Naive thymus-derived CD4-positive, alpha-beta T cell (primary cell): ENCODE results near the gene NEUROG2. TPM values are rescaled to one million over a fixed set of nuclear protein-coding genes. Genes with fewer than 3 reads are reported as not detected.

Source experiments
- ATAC-seq: fragments of 150-1000 bp; cut with Tn5 transposase; 2 replicates; pipeline ENCODE4 v1.10.0; 2021; ENCODE audit warnings: mild to moderate bottlenecking, moderate library complexity
- CTCF ChIA-PET: fragments of 350-600 bp; sonication (Branson Sonifier 250); formaldehyde crosslinking; loops from one replicate; lab custom pipeline; 2021; ENCODE audit warnings: antibody characterized with exemption; lab: Charles Lee
- POLR2A ChIA-PET: fragments of 350-600 bp; sonication (Branson Sonifier 250); formaldehyde crosslinking; loops from one replicate; lab custom pipeline; 2021; ENCODE audit warnings: antibody characterized with exemption, inconsistent platforms; lab: Charles Lee
- DNase-seq, 9 donors: peaks; one replicate each; pipeline versions ENCODE4 v3.0.0 to v3.0.0-alpha.2; 2020 to 2022; ENCODE audit warnings: mixed read lengths in 1 of 9
- H3K27ac ChIP-seq: one replicate; pipeline ENCODE4 v1.7.0; 2013; ENCODE audit warnings: mild to moderate bottlenecking, low read depth, low read length, moderate library complexity
- H3K27me3 ChIP-seq, 2 donors: one replicate each; pipeline ENCODE4 v1.7.0; 2013; ENCODE audit warnings: low read length in 2 of 2, mild to moderate bottlenecking in 2 of 2, moderate library complexity in 2 of 2; ENCODE audit not compliant: control insufficient read depth in 2 of 2, insufficient read depth in 2 of 2
- H3K36me3 ChIP-seq, 3 experiments: 1 replicate in 2 of 3; 2 replicates in 1 of 3; pipeline ENCODE4 v1.7.0; 2013; ENCODE audit warnings: low read length in 3 of 3, mild to moderate bottlenecking in 3 of 3, moderate library complexity in 1 of 3; ENCODE audit not compliant: insufficient read depth in 3 of 3, control insufficient read depth in 2 of 3
- H3K4me1 ChIP-seq, 2 donors: one replicate each; pipeline ENCODE4 v1.7.0; 2013; ENCODE audit warnings: low read length in 2 of 2, mild to moderate bottlenecking in 2 of 2, moderate library complexity in 1 of 2; ENCODE audit not compliant: control insufficient read depth in 2 of 2, insufficient read depth in 2 of 2
- H3K4me3 ChIP-seq: 2 replicates; pipeline ENCODE4 v1.7.0; 2013; ENCODE audit warnings: mild to moderate bottlenecking, low read length
- H3K9me3 ChIP-seq, 3 experiments: 1 replicate in 2 of 3; 2 replicates in 1 of 3; pipeline ENCODE4 v1.7.0; 2013; ENCODE audit warnings: low read length in 3 of 3; ENCODE audit not compliant: control insufficient read depth in 2 of 3
- H3K27ac Mint-ChIP-seq, 9 donors: one replicate each; pipeline ENCODE4 v1.8.0; 2020 to 2022; ENCODE audit warnings: mixed read lengths in 9 of 9, mild to moderate bottlenecking in 8 of 9, moderate library complexity in 5 of 9, inconsistent platforms in 2 of 9
- H3K27me3 Mint-ChIP-seq, 5 donors: one replicate each; pipeline ENCODE4 v1.8.0; 2021 to 2022; ENCODE audit warnings: mixed read lengths in 5 of 5, mild to moderate bottlenecking in 1 of 5
- H3K36me3 Mint-ChIP-seq, 5 donors: one replicate each; pipeline ENCODE4 v1.8.0; 2020 to 2022; ENCODE audit warnings: mixed read lengths in 5 of 5, mild to moderate bottlenecking in 3 of 5, inconsistent platforms in 1 of 5
- H3K4me1 Mint-ChIP-seq, 7 donors: one replicate each; pipeline ENCODE4 v1.8.0; 2020 to 2022; ENCODE audit warnings: mixed read lengths in 7 of 7, mild to moderate bottlenecking in 3 of 7, inconsistent platforms in 1 of 7
- H3K4me3 Mint-ChIP-seq, 10 donors: one replicate each; pipeline ENCODE4 v1.8.0; 2020 to 2022; ENCODE audit warnings: mild to moderate bottlenecking in 10 of 10, mixed read lengths in 10 of 10, moderate library complexity in 6 of 10, inconsistent platforms in 2 of 10
- H3K9me3 Mint-ChIP-seq, 11 donors: one replicate each; pipeline ENCODE4 v1.8.0; 2020 to 2022; ENCODE audit warnings: mixed read lengths in 11 of 11, mild to moderate bottlenecking in 4 of 11, inconsistent platforms in 1 of 11, moderate library complexity in 1 of 11
- intact Hi-C, 2 donors: fragments of 100-400 bp; cut with micrococcal nuclease; formaldehyde crosslinking; loops; one replicate each; pipeline ENCODE4 v1.15.1; 2023
- polyA plus RNA-seq, 2 donors: library from polyadenylated mRNA; unstranded; fragments of 300-500 nt; fragmentation: Illumina TruSeq; gene quantifications; one replicate each; pipeline ENCODE4 v1.2.3, GENCODE V29; 2021
- total RNA-seq, 6 experiments: library from RNA in 5 of 6; stranded (reverse) in 5 of 6; gene quantifications; 1 replicate in 5 of 6; 2 replicates in 1 of 6; pipeline ENCODE4 v1.2.3 and lab custom pipeline; 2021 to 2026

NEUROG2 gene
- total RNA-seq = under 1 TPM in 1 of 5 experiments, not detected in 4; 0.10 TPM
- polyA plus RNA-seq = not detected
- total RNA-seq (lab: John Stamatoyannopoulos, UW) = not detected

- Mint-ChIP-seq H3K27me3 (peaks cover 92 to 100% (median 95%) of the 10 kb centered on the region in 5 donors), H3K36me3 (peaks cover 0 to 13% (median 9%) of the 10 kb centered on the region in 5 donors), H3K4me3 (peak within 1 kb of the TSS; percentile 85 to 99 (median 92)), H3K9me3 (peaks cover 0 to 45% (median 16%) of the 10 kb centered on the region in 11 donors), H3K4me1 (peaks cover 38 to 70% (median 62%) of the 10 kb centered on the region in 7 donors), H3K27ac (peak within 1 kb of the TSS in 4 of 9 donors; percentile 38 to 86 (median 66))
- Histone ChIP-seq H3K4me1 (peaks cover 12 to 40% of the 10 kb centered on the region in 2 donors), H3K27ac (no peak within 1 kb of the TSS), H3K4me3 (peak within 1 kb of the TSS; percentile 63), H3K36me3 (no peaks in the 10 kb centered on the region), H3K9me3 (peaks cover 0 to 6% (median 4%) of the 10 kb centered on the region in 3 experiments), H3K27me3 (peaks cover 16 to 69% of the 10 kb centered on the region in 2 donors)
- intact Hi-C loops = loop anchor here in 1 of 2 donors (2.0 kb wide), 2 partner anchors 121 to 1885 kb away; partner anchors contain the start of genes LARP7 and ZGRF1
- POLR2A ChIA-PET = interaction anchor here (0.6 kb wide), 2 partner anchors 402 to 1306 kb away, joined by 3 read pairs; no protein-coding TSS in a partner anchor
- no peak for DNase-seq
- CTCF ChIA-PET = interaction anchor here (0.7 kb wide), 1 partner anchor 1291 kb away, joined by 9 read pairs; no protein-coding TSS in a partner anchor
- ATAC-seq = no peak
Observed at GRCh38 chr4:112516066-112516470, at the start of gene NEUROG2. Gene NEUROG2 (minus strand): TSS chr4:112516180. CDS start chr4:112515475, 705 bp downstream.

- Mint-ChIP-seq H3K36me3 (peaks cover 0 to 32% (median 21%) of the 10 kb centered on the region in 5 donors), H3K9me3 (peaks cover 0 to 2% (median 0%) of the 10 kb centered on the region in 11 donors), H3K27me3 (no peaks in the 10 kb centered on the region), H3K4me1 (peaks cover 0 to 5% (median 0%) of the 10 kb centered on the region in 7 donors), H3K4me3 (no peak overlapping the region), H3K27ac (no peak overlapping the region)
- ChIA-PET CTCF (no interaction called here), POLR2A (no interaction called here)
- Histone ChIP-seq H3K9me3 (no peaks in the 10 kb centered on the region), H3K4me3 (no peak overlapping the region), H3K27ac (no peak overlapping the region), H3K36me3 (no peaks in the 10 kb centered on the region), H3K27me3 (no peaks in the 10 kb centered on the region), H3K4me1 (no peaks in the 10 kb centered on the region)
- intact Hi-C loops = loop anchor here in 1 of 2 donors (10.0 kb wide), 1 partner anchor 50 kb away; no protein-coding TSS in a partner anchor
- no peak for ATAC-seq
- no peak for DNase-seq
Observed at GRCh38 chr4:112564706-112565270, 48.8 kb upstream of the NEUROG2 start.

- Mint-ChIP-seq H3K4me3 (no peak overlapping the region), H3K27me3 (no peaks in the 10 kb centered on the region), H3K27ac (no peak overlapping the region), H3K9me3 (peaks cover 0 to 4% (median 0%) of the 10 kb centered on the region in 11 donors), H3K4me1 (peaks cover 0 to 8% (median 0%) of the 10 kb centered on the region in 7 donors), H3K36me3 (peaks cover 0 to 33% (median 26%) of the 10 kb centered on the region in 5 donors)
- POLR2A ChIA-PET = no interaction called here
- H3K4me3 ChIP-seq = no peak overlapping the region
- intact Hi-C loops = loop anchor here in 1 of 2 donors (10.0 kb wide), 1 partner anchor 51 kb away; no protein-coding TSS in a partner anchor
- CTCF ChIA-PET = no interaction called here
- no peak for DNase-seq
- no peak overlapping the region for H3K27ac ChIP-seq
- H3K36me3 ChIP-seq = no peaks in the 10 kb centered on the region
- ATAC-seq = no peak
- no peaks in the 10 kb centered on the region for H3K27me3 ChIP-seq
- no peaks in the 10 kb centered on the region for H3K9me3 ChIP-seq
- H3K4me1 ChIP-seq = no peaks in the 10 kb centered on the region
Observed at GRCh38 chr4:112563431-112564200, 47.6 kb upstream of the NEUROG2 start.

- H3K9me3 Mint-ChIP-seq = peaks cover 0 to 4% (median 0%) of the 10 kb centered on the region in 11 donors
- H3K9me3 ChIP-seq = no peaks in the 10 kb centered on the region
- H3K4me3 ChIP-seq = no peak overlapping the region
- intact Hi-C loops = loop anchor here in 1 of 2 donors (10.0 kb wide), 1 partner anchor 52 kb away; no protein-coding TSS in a partner anchor
- no peaks in the 10 kb centered on the region for H3K27me3 Mint-ChIP-seq
- ChIA-PET CTCF (no interaction called here), POLR2A (no interaction called here)
- H3K4me1 Mint-ChIP-seq = peaks cover 0 to 8% (median 0%) of the 10 kb centered on the region in 7 donors
- DNase-seq (no peak), ATAC-seq (no peak)
- no peak overlapping the region for H3K27ac ChIP-seq
- no peaks in the 10 kb centered on the region for H3K36me3 ChIP-seq
- H3K4me1 ChIP-seq = no peaks in the 10 kb centered on the region
- H3K27me3 ChIP-seq = no peaks in the 10 kb centered on the region
- no peak overlapping the region for H3K4me3 Mint-ChIP-seq
- no peak overlapping the region for H3K27ac Mint-ChIP-seq
- H3K36me3 Mint-ChIP-seq = peaks cover 0 to 35% (median 27%) of the 10 kb centered on the region in 5 donors
Observed at GRCh38 chr4:112562254-112562879, 46.4 kb upstream of the NEUROG2 start.

- Mint-ChIP-seq H3K4me3 (no peak overlapping the region), H3K27me3 (no peaks in the 10 kb centered on the region), H3K9me3 (peaks cover 0 to 4% (median 0%) of the 10 kb centered on the region in 11 donors), H3K4me1 (peaks cover 0 to 8% (median 0%) of the 10 kb centered on the region in 7 donors), H3K36me3 (peaks cover 0 to 30% (median 18%) of the 10 kb centered on the region in 5 donors), H3K27ac (no peak overlapping the region)
- ChIA-PET POLR2A (interaction anchor here (0.5 to 0.8 kb wide), 2 partner anchors 64 to 144 kb away, joined by 3 to 4 read pairs; no protein-coding TSS in a partner anchor), CTCF (interaction anchor here (0.5 kb wide), 1 partner anchor 264 kb away, joined by 3 read pairs; no protein-coding TSS in a partner anchor)
- H3K4me3 ChIP-seq = no peak overlapping the region
- no peak overlapping the region for H3K27ac ChIP-seq
- DNase-seq (no peak), ATAC-seq (peak; percentile 34)
- intact Hi-C loops = loop anchor here in 1 of 2 donors (10.0 kb wide), 1 partner anchor 55 kb away; no protein-coding TSS in a partner anchor
- H3K36me3 ChIP-seq = no peaks in the 10 kb centered on the region
- no peaks in the 10 kb centered on the region for H3K9me3 ChIP-seq
- no peaks in the 10 kb centered on the region for H3K27me3 ChIP-seq
- H3K4me1 ChIP-seq = no peaks in the 10 kb centered on the region
Observed at GRCh38 chr4:112560084-112560483, 44.1 kb upstream of the NEUROG2 start.

GRCh38 chr4:112559053-112559452 lies 43.1 kb upstream of the NEUROG2 start:
- H3K4me1 Mint-ChIP-seq = peaks cover 0 to 8% (median 0%) of the 10 kb centered on the region in 7 donors
- H3K27me3 Mint-ChIP-seq = no peaks in the 10 kb centered on the region
- no peaks in the 10 kb centered on the region for H3K9me3 ChIP-seq
- intact Hi-C loops = no loop called here
- no peak overlapping the region for H3K27ac Mint-ChIP-seq
- no peak for ATAC-seq
- H3K4me3 Mint-ChIP-seq = no peak overlapping the region
- no peaks in the 10 kb centered on the region for H3K36me3 ChIP-seq
- H3K27me3 ChIP-seq = no peaks in the 10 kb centered on the region
- H3K36me3 Mint-ChIP-seq = peaks cover 0 to 37% (median 22%) of the 10 kb centered on the region in 5 donors
- CTCF ChIA-PET = no interaction called here
- no peaks in the 10 kb centered on the region for H3K4me1 ChIP-seq
- DNase-seq = no peak
- peaks cover 0 to 4% (median 0%) of the 10 kb centered on the region in 11 donors for H3K9me3 Mint-ChIP-seq
- no peak overlapping the region for H3K4me3 ChIP-seq
- POLR2A ChIA-PET = no interaction called here
- H3K27ac ChIP-seq = no peak overlapping the region
